Endothelial cell (in vitro differentiated cells): ENCODE measurements around the gene TIGD3. TPM values are rescaled to one million over a fixed set of nuclear protein-coding genes. Genes with fewer than 3 reads are reported as not detected.

Experiments used
- DNase-seq: peaks from one replicate; pipeline ENCODE4 v3.0.0; 2021; ENCODE audit warnings: low spot score
- H3K27ac Mint-ChIP-seq: one replicate; pipeline ENCODE4 v1.8.0; 2021; ENCODE audit warnings: mixed read lengths, inconsistent platforms; ENCODE audit not compliant: unreplicated experiment
- H3K27me3 Mint-ChIP-seq: one replicate; pipeline ENCODE4 v1.8.0; 2021; ENCODE audit warnings: mild to moderate bottlenecking, moderate library complexity, mixed read lengths, inconsistent platforms; ENCODE audit not compliant: unreplicated experiment
- H3K36me3 Mint-ChIP-seq: one replicate; pipeline ENCODE4 v1.8.0; 2021; ENCODE audit warnings: mild to moderate bottlenecking, low read depth, mixed read lengths, inconsistent platforms; ENCODE audit not compliant: unreplicated experiment
- H3K4me1 Mint-ChIP-seq: one replicate; pipeline ENCODE4 v1.8.0; 2021; ENCODE audit warnings: mild to moderate bottlenecking, mixed read lengths, inconsistent platforms; ENCODE audit not compliant: unreplicated experiment
- H3K4me3 Mint-ChIP-seq: one replicate; pipeline ENCODE4 v1.8.0; 2021; ENCODE audit warnings: mild to moderate bottlenecking, mixed read lengths, inconsistent platforms; ENCODE audit not compliant: unreplicated experiment
- H3K9me3 Mint-ChIP-seq: one replicate; pipeline ENCODE4 v1.8.0; 2021; ENCODE audit warnings: mixed read lengths, inconsistent platforms; ENCODE audit not compliant: unreplicated experiment
- total RNA-seq: library from RNA; stranded (reverse); fragmentation: NEBNext Ultra II Directional; extraction: Animal tissue kit (Norgen Biotek cat#: 25700); gene quantifications from one replicate; pipeline ENCODE4 v1.2.1, GENCODE V29; 2021; ENCODE audit not compliant: unreplicated experiment
- TF ChIP-seq, protein P1 (sequence below): fragments of 200-600 bp; sonication (generic); IDR thresholded peaks from one replicate; pipeline ENCODE4 v1.5.0; 2021; ENCODE audit warnings: antibody characterized with exemption; ENCODE audit not compliant: unreplicated experiment

Gene TIGD3
- total RNA-seq, 1 donor from 2014 or later: 0.44 TPM

DNA sequence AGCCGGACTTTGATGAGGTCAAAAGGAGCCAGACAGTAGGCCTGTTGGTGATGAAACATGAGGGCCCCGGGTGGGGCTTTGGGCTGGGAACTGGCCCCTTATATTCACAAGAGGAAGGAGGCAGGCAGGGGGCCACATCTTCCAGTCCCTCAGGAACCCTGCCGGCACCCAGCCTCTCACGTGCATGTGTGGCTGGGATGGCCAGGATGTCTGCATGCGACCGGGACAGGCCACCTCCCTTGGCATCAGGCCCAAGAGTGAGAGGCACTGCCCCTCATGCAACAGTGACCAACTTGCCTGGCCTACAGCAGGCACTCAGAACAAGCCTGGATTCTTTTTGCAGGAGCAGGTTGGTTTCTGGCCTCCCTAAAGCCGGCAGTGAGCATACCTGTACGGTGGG, 22.5 kb downstream of the TIGD3 start:
- H3K27ac Mint-ChIP-seq: no peak overlapping the region
- TF ChIP-seq, protein P1, sequence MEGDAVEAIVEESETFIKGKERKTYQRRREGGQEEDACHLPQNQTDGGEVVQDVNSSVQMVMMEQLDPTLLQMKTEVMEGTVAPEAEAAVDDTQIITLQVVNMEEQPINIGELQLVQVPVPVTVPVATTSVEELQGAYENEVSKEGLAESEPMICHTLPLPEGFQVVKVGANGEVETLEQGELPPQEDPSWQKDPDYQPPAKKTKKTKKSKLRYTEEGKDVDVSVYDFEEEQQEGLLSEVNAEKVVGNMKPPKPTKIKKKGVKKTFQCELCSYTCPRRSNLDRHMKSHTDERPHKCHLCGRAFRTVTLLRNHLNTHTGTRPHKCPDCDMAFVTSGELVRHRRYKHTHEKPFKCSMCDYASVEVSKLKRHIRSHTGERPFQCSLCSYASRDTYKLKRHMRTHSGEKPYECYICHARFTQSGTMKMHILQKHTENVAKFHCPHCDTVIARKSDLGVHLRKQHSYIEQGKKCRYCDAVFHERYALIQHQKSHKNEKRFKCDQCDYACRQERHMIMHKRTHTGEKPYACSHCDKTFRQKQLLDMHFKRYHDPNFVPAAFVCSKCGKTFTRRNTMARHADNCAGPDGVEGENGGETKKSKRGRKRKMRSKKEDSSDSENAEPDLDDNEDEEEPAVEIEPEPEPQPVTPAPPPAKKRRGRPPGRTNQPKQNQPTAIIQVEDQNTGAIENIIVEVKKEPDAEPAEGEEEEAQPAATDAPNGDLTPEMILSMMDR: no peak
- H3K4me1 Mint-ChIP-seq: peaks cover 6% of the 10 kb centered on the region
- no peaks in the 10 kb centered on the region for H3K36me3 Mint-ChIP-seq
- peaks cover 9% of the 10 kb centered on the region for H3K27me3 Mint-ChIP-seq
- no peak overlapping the region for H3K4me3 Mint-ChIP-seq
- no peak for DNase-seq
- no peaks in the 10 kb centered on the region for H3K9me3 Mint-ChIP-seq

DNA sequence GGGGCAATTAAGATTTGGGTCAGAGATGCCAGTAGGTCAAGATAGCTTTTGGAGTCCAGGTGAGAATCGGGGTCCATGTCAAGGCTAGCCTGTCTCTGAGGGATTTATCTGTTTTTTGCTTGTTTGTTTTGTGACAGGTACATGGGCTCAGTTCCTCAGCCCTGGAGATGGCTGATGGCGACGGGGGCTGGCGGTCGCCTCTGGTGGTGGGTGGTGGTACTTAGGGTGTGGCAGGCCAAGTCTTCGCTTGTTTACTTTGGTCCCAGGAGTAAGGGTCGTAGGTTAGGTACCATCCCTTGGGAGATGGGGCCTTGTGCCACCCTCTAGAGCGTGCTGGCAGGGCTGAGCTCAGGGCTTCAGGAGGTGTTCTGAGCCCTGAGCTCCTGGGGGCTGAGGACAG, 23.2 kb downstream of the TIGD3 start:
- H3K4me3 Mint-ChIP-seq: no peak overlapping the region
- TF ChIP-seq, protein P1: peak; percentile 11
- peaks cover 9% of the 10 kb centered on the region for H3K27me3 Mint-ChIP-seq
- no peak for DNase-seq
- peak overlapping the region; percentile 20 for H3K27ac Mint-ChIP-seq
- H3K4me1 Mint-ChIP-seq: peaks cover 11% of the 10 kb centered on the region
- no peaks in the 10 kb centered on the region for H3K36me3 Mint-ChIP-seq
- H3K9me3 Mint-ChIP-seq: no peaks in the 10 kb centered on the region

DNA sequence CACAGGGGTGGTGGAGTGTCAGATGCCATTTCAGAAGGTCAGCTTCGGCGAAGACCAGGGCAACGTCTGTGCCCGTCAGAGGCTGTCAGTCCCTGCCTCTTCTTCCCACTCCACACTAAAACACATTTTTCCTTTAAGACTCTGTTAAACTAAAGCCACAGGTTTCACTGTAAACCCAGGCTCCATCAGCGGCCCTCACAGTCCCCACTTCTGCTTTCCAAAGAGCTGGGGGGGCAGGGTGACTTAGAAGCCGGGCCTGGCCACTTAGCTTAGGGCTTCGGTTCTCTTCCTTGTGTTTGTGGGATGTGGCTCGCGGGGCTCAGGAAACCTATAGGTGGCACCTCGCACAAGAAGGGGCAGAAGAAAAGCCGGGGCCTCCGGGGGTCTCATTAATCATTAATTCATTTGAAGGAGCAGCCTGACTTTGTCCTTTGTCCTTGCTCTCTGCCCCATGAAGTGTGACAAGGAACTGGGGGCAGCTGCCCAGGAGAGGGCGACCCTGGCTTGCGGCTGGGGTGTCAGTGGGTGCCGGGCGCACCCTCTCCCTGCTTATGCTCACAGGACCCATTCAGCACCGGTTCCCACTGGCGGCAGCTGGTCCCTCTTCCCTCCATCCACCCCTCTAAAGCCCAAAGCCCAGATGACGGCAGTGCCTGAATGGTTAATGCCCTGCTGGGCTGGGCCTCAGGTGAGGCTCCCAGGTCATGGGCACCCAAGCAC, 23.8 kb downstream of the TIGD3 start:
- TF ChIP-seq, protein P1: no peak
- Mint-ChIP-seq H3K9me3 (no peaks in the 10 kb centered on the region), H3K4me1 (peaks cover 17% of the 10 kb centered on the region), H3K27me3 (peaks cover 9% of the 10 kb centered on the region), H3K27ac (no peak overlapping the region), H3K36me3 (no peaks in the 10 kb centered on the region), H3K4me3 (no peak overlapping the region)
- no peak for DNase-seq

DNA sequence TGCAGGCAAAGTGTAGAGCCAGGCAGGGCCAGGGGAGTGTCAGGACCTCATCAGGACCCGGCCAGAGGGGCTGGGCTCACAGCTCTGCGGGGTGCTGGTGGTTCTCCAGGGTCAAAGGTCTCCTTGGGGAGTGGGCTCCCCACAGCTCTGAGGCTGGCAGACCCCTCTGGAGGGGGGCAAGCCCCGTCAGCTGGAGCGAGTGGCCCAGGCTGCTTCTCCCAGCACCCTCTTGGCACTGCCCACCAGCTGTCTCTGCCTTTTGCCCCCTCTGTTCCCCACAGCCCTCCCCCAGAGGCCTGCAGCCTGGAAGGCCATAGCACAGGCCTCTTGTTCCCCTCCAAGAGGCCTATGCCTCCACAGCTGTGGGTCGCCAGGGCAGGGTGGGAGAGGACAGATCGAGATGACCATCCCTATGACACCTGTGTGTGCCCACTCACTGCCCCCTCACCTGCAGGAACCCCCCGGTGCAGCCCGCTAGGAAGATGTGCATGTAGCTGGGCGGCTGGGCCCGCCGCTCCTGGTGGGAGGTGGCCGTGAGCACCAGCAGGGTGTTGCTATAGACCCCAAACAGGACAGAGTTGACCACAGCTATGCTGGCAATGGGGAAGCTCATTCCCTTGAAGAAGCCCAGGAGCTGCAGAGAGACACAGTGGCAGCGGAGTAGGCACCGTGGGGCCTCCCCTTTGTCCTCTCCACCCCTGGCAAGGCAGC, 24.5 kb downstream of the TIGD3 start:
- TF ChIP-seq, protein P1: no peak
- H3K27ac Mint-ChIP-seq: no peak overlapping the region
- H3K4me3 Mint-ChIP-seq: no peak overlapping the region
- peaks cover 4% of the 10 kb centered on the region for H3K27me3 Mint-ChIP-seq
- DNase-seq: no peak
- H3K4me1 Mint-ChIP-seq: peaks cover 22% of the 10 kb centered on the region
- H3K36me3 Mint-ChIP-seq: no peaks in the 10 kb centered on the region
- H3K9me3 Mint-ChIP-seq: no peaks in the 10 kb centered on the region
